Measurements from ENCODE around the gene SLC35A3.

GRCh38 chr1:100076744-100077143, 106.9 kb downstream of the SLC35A3 start:
- TF ChIP-seq CTCF (conservative IDR thresholded peaks at IDR 0.05) (no peak), EZH2 (IDR thresholded peaks at IDR 0.05; ENCODE audit: low read depth) (no peak)
